Right cardiac atrium (tissue), 5 donors: ENCODE data around the gene KLF7. TPM values are rescaled to one million over a fixed set of nuclear protein-coding genes. Genes with fewer than 3 reads are reported as not detected.

Experiments
- ATAC-seq, 2 donors: fragments of 200-7000 bp; cut with Tn5 transposase; one replicate each; pipeline versions ENCODE4 v1.8.0 to v1.9.1; 2020; ENCODE audit warnings: moderate library complexity in 2 of 2, mild to moderate bottlenecking in 1 of 2
- DNase-seq, 3 donors: peaks; one replicate each; pipeline ENCODE4 v3.0.0-alpha.2; 2020
- H3K27ac ChIP-seq: one replicate; pipeline ENCODE4 v1.5.1; 2013; ENCODE audit warnings: mild to moderate bottlenecking, low read length, control low read depth, moderate library complexity
- H3K27me3 ChIP-seq: one replicate; pipeline ENCODE4 v1.6.1; 2013; ENCODE audit not compliant: control insufficient read depth, insufficient read depth
- H3K4me1 ChIP-seq: one replicate; pipeline ENCODE4 v1.6.1; 2013; ENCODE audit warnings: low read length; ENCODE audit not compliant: control insufficient read depth, insufficient read depth
- H3K4me3 ChIP-seq: one replicate; pipeline ENCODE4 v1.5.1; 2013; ENCODE audit warnings: low read length, control low read depth
- H3K9me3 ChIP-seq: one replicate; pipeline ENCODE4 v1.6.1; 2013; ENCODE audit warnings: low read length; ENCODE audit not compliant: control insufficient read depth
- WGBS: extraction: QIAGEN DNeasy Blood & Tissue Kit; methylation state at CpG from one replicate; pipeline ENCODE4 v1.1.7; 2013; 5-methylcytosine and 5-hydroxymethylcytosine counted together
- intact Hi-C, 4 donors: fragments of 100-400 bp; cut with DNase I; formaldehyde crosslinking; loops; one replicate each; pipeline versions ENCODE4 v1.11.0 to v1.14.0; 2022 to 2023
- polyA plus RNA-seq: library from polyadenylated mRNA; stranded (reverse); fragments of 200-250 nt; gene quantifications from one replicate; pipeline ENCODE4 v1.2.3, GENCODE V29; 2013
- total RNA-seq, 4 donors: library from RNA; stranded (reverse); fragmentation: NEBNext Ultra II Directional; extraction: Animal tissue kit (Norgen Biotek cat#: 25700); gene quantifications; one replicate each; pipeline ENCODE4 v1.2.1, GENCODE V29; 2021
- donor health status: healthy with polysubstance abuse.
- donor health status: DM: no; HTN: yes; CAD: no.
- donor health status: DM: no; HTN: no; CAD: no.
- donor health status: DM: no; HTN: yes; CAD: no; lungs with severe emphysema.
- donor health status: DM: yes; HTN: yes; CAD: no.

KLF7 gene
- total and polyA plus RNA-seq, 5 donors = 6.0 to 35.6 (median 22.7) TPM

GRCh38 chr2:207144173-207144785, 21.5 kb downstream of the KLF7 start:
- WGBS = 79% methylated on average over 3 of the region's 3 CpGs
- ATAC-seq = no peak
- no peak for DNase-seq
- intact Hi-C loops = no loop called here
- H3K27me3 ChIP-seq = no peaks in the 10 kb centered on the region
- H3K4me1 ChIP-seq = peaks cover 47% of the 10 kb centered on the region
- H3K27ac ChIP-seq = peak overlapping the region; percentile 99
- no peak overlapping the region for H3K4me3 ChIP-seq
- no peaks in the 10 kb centered on the region for H3K9me3 ChIP-seq

GRCh38 chr2:207143215-207144172, 22.3 kb downstream of the KLF7 start:
- H3K4me3 ChIP-seq = peak overlapping the region; percentile 27
- no peaks in the 10 kb centered on the region for H3K27me3 ChIP-seq
- WGBS = 18% methylated on average over 13 of the region's 13 CpGs
- H3K4me1 ChIP-seq = peaks cover 43% of the 10 kb centered on the region
- no peaks in the 10 kb centered on the region for H3K9me3 ChIP-seq
- peak; percentile 82 to 93 (median 86) for DNase-seq
- H3K27ac ChIP-seq = peak overlapping the region; percentile 99
- intact Hi-C loops = no loop called here
- peak; percentile 92 to 94 for ATAC-seq

GRCh38 chr2:207142461-207142860, 23.3 kb downstream of the KLF7 start:
- DNase-seq = no peak
- ATAC-seq = peak; percentile 18 to 36
- intact Hi-C loops = no loop called here

GRCh38 chr2:207141386-207141785, 24.4 kb downstream of the KLF7 start:
- Histone ChIP-seq H3K4me1 (peaks cover 41% of the 10 kb centered on the region), H3K9me3 (no peaks in the 10 kb centered on the region), H3K4me3 (no peak overlapping the region), H3K27me3 (no peaks in the 10 kb centered on the region), H3K27ac (peak overlapping the region; percentile 97)
- WGBS = 42% methylated on average over 2 of the region's 2 CpGs
- ATAC-seq = no peak
- DNase-seq = no peak
- intact Hi-C loops = no loop called here

More at GRCh38 chr2:207142461-207142860, 23.3 kb downstream of the KLF7 start:
- Histone ChIP-seq H3K27ac (peak overlapping the region; percentile 97), H3K9me3 (no peaks in the 10 kb centered on the region), H3K27me3 (no peaks in the 10 kb centered on the region), H3K4me3 (peak overlapping the region; percentile 27), H3K4me1 (peaks cover 36% of the 10 kb centered on the region)
- WGBS = 28% methylated on average over 3 of the region's 3 CpGs

- Histone ChIP-seq H3K27me3 (no peaks in the 10 kb centered on the region), H3K27ac (no peak overlapping the region), H3K4me1 (peaks cover 45% of the 10 kb centered on the region), H3K4me3 (no peak overlapping the region), H3K9me3 (no peaks in the 10 kb centered on the region)
- intact Hi-C loops = no loop called here
- ATAC-seq (no peak), DNase-seq (no peak)
These were observed 25.5 kb downstream of the KLF7 start for GRCh38 chr2:207140265-207140664.

GRCh38 chr2:207139552-207139951, 26.2 kb downstream of the KLF7 start:
- no peak overlapping the region for H3K27ac ChIP-seq
- H3K9me3 ChIP-seq = no peaks in the 10 kb centered on the region
- H3K4me3 ChIP-seq = no peak overlapping the region
- DNase-seq (no peak), ATAC-seq (no peak)
- H3K4me1 ChIP-seq = peaks cover 43% of the 10 kb centered on the region
- intact Hi-C loops = no loop called here
- no peaks in the 10 kb centered on the region for H3K27me3 ChIP-seq
- 83% methylated on average over 4 of the region's 4 CpGs for WGBS

GRCh38 chr2:207138627-207139297, 27.0 kb downstream of the KLF7 start:
- WGBS = 74% methylated on average over 9 of the region's 9 CpGs
- no peaks in the 10 kb centered on the region for H3K27me3 ChIP-seq
- DNase-seq = no peak

GRCh38 chr2:207137596-207138337, 28.0 kb downstream of the KLF7 start:
- H3K4me3 ChIP-seq = no peak overlapping the region
- no peaks in the 10 kb centered on the region for H3K9me3 ChIP-seq
- DNase-seq = no peak
- WGBS = 67% methylated on average over 2 of the region's 2 CpGs
- H3K27me3 ChIP-seq = no peaks in the 10 kb centered on the region
- ATAC-seq = no peak
- intact Hi-C loops = no loop called here
- H3K4me1 ChIP-seq = peaks cover 45% of the 10 kb centered on the region
- no peak overlapping the region for H3K27ac ChIP-seq

More at GRCh38 chr2:207138627-207139297, 27.0 kb downstream of the KLF7 start:
- intact Hi-C loops = no loop called here
- no peak overlapping the region for H3K27ac ChIP-seq
- H3K9me3 ChIP-seq = no peaks in the 10 kb centered on the region
- H3K4me1 ChIP-seq = peaks cover 43% of the 10 kb centered on the region
- H3K4me3 ChIP-seq = no peak overlapping the region
- no peak for ATAC-seq

- 95% methylated on average over 2 of the region's 2 CpGs for WGBS
These were observed 28.9 kb downstream of the KLF7 start for GRCh38 chr2:207136874-207137273.

GRCh38 chr2:207135801-207136457, 29.8 kb downstream of the KLF7 start:
- H3K4me1 ChIP-seq = peaks cover 36% of the 10 kb centered on the region
- no peak overlapping the region for H3K4me3 ChIP-seq
- H3K27ac ChIP-seq = peak overlapping the region; percentile 81
- intact Hi-C loops = no loop called here
- no peaks in the 10 kb centered on the region for H3K9me3 ChIP-seq
- H3K27me3 ChIP-seq = no peaks in the 10 kb centered on the region
- DNase-seq = no peak
- WGBS = 51% methylated on average over 9 of the region's 9 CpGs
- no peak for ATAC-seq

More at GRCh38 chr2:207136874-207137273, 28.9 kb downstream of the KLF7 start:
- Histone ChIP-seq H3K4me1 (peaks cover 40% of the 10 kb centered on the region), H3K27ac (peak overlapping the region; percentile 18), H3K9me3 (no peaks in the 10 kb centered on the region), H3K27me3 (no peaks in the 10 kb centered on the region), H3K4me3 (no peak overlapping the region)
- ATAC-seq (no peak), DNase-seq (no peak)
- intact Hi-C loops = no loop called here
